BE2C (cell line): ENCODE measurements around the gene WNT9B.

ENCODE experiments used
- DNase-seq: peaks from one replicate; pipeline ENCODE4 v3.0.0-alpha.2; 2020
- H3K27me3 ChIP-seq: fragments of 250-450 bp; sonication (Bioruptor Pico); 2 replicates; pipeline ENCODE4 v1.5.1; 2020; ENCODE audit warnings: mild to moderate bottlenecking
- H3K36me3 ChIP-seq: fragments of 250-450 bp; sonication (Bioruptor Pico); 2 replicates; pipeline ENCODE4 v1.5.1; 2020; ENCODE audit warnings: mild to moderate bottlenecking
- H3K4me1 ChIP-seq: fragments of 250-450 bp; sonication (Bioruptor Pico); 2 replicates; pipeline ENCODE4 v1.5.1; 2020
- H3K4me3 ChIP-seq: 2 replicates; pipeline ENCODE4 v1.5.1; 2011; ENCODE audit warnings: low read depth, low read length
- H3K9me3 ChIP-seq: fragments of 250-450 bp; sonication (Bioruptor Pico); 2 replicates; pipeline ENCODE4 v1.5.1; 2020
- TF ChIP-seq, protein P1 (sequence below): IDR thresholded peaks from 2 replicates; pipeline ENCODE4 v1.5.1; 2012; ENCODE audit warnings: mild to moderate bottlenecking, low read depth, low read length

Gene WNT9B

GRCh38 chr17:46853896-46854444 is 2.6 kb downstream of the WNT9B start:
- TF ChIP-seq, protein P1, sequence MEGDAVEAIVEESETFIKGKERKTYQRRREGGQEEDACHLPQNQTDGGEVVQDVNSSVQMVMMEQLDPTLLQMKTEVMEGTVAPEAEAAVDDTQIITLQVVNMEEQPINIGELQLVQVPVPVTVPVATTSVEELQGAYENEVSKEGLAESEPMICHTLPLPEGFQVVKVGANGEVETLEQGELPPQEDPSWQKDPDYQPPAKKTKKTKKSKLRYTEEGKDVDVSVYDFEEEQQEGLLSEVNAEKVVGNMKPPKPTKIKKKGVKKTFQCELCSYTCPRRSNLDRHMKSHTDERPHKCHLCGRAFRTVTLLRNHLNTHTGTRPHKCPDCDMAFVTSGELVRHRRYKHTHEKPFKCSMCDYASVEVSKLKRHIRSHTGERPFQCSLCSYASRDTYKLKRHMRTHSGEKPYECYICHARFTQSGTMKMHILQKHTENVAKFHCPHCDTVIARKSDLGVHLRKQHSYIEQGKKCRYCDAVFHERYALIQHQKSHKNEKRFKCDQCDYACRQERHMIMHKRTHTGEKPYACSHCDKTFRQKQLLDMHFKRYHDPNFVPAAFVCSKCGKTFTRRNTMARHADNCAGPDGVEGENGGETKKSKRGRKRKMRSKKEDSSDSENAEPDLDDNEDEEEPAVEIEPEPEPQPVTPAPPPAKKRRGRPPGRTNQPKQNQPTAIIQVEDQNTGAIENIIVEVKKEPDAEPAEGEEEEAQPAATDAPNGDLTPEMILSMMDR, result no peak
- Histone ChIP-seq H3K4me3 (no peak overlapping the region), H3K27me3 (peaks cover 29% of the 10 kb centered on the region), H3K9me3 (no peaks in the 10 kb centered on the region), H3K4me1 (no peaks in the 10 kb centered on the region), H3K36me3 (no peaks in the 10 kb centered on the region)
- no peak for DNase-seq

DNA sequence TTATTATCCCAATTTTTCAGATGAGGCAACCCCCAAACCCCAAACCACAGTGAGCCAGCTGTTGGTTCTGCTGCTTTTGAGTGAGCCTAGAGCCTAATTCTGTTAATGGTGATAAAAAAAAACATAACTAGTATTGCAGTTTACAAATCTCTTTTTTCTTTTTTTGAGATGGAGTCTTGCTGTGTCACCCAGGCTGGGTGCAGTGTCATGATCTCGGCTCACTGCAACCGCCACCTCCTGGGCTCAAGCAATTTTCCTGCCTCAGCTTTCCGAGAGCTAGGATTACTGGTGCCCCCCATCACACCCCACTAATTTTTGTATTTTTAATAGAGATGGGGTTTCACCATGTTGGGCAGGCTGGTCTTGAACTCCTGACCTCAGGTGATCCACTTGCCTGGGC is 3.1 kb downstream of the WNT9B start:
- no peaks in the 10 kb centered on the region for H3K4me1 ChIP-seq
- H3K36me3 ChIP-seq, result no peaks in the 10 kb centered on the region
- H3K4me3 ChIP-seq, result no peak overlapping the region
- DNase-seq, result no peak
- TF ChIP-seq, protein P1, result no peak
- peaks cover 29% of the 10 kb centered on the region for H3K27me3 ChIP-seq
- no peaks in the 10 kb centered on the region for H3K9me3 ChIP-seq

GRCh38 chr17:46854948-46855347 is 3.6 kb downstream of the WNT9B start:
- no peaks in the 10 kb centered on the region for H3K4me1 ChIP-seq
- TF ChIP-seq, protein P1, result no peak
- no peaks in the 10 kb centered on the region for H3K9me3 ChIP-seq
- DNase-seq, result no peak
- H3K4me3 ChIP-seq, result no peak overlapping the region
- peaks cover 28% of the 10 kb centered on the region for H3K27me3 ChIP-seq
- no peaks in the 10 kb centered on the region for H3K36me3 ChIP-seq

DNA sequence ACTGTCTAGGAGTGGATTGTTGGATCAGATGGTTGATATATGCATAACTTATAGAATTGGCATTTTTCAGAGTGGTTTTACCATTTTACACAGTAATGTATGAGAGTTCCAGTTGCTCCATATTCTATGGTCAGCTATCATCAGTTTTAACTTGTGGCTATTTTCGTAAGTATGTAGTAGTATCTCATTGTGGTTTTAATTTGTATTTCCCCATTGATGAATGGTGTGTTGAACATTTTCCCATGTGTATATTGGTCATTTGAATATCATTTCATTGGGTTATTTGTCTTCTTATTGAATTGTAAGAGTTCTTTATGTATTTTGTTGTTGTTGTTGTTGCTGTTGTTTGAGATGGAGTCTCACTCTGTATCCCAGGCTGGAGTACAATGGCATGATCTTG is 6.2 kb downstream of the WNT9B start:
- H3K27me3 ChIP-seq, result peaks cover 4% of the 10 kb centered on the region
- DNase-seq, result no peak
- TF ChIP-seq, protein P1, result no peak
- no peaks in the 10 kb centered on the region for H3K36me3 ChIP-seq
- H3K4me3 ChIP-seq, result no peak overlapping the region
- H3K9me3 ChIP-seq, result no peaks in the 10 kb centered on the region
- no peaks in the 10 kb centered on the region for H3K4me1 ChIP-seq

- no peaks in the 10 kb centered on the region for H3K4me1 ChIP-seq
- no peak for DNase-seq
- H3K36me3 ChIP-seq, result no peaks in the 10 kb centered on the region
- no peaks in the 10 kb centered on the region for H3K27me3 ChIP-seq
- H3K4me3 ChIP-seq, result no peak overlapping the region
- no peaks in the 10 kb centered on the region for H3K9me3 ChIP-seq
- TF ChIP-seq, protein P1, result no peak
Measured at GRCh38 chr17:46859996-46860395, 8.6 kb downstream of the WNT9B start.

GRCh38 chr17:46862949-46863348 is 11.6 kb downstream of the WNT9B start:
- Histone ChIP-seq H3K4me1 (no peaks in the 10 kb centered on the region), H3K36me3 (no peaks in the 10 kb centered on the region), H3K4me3 (no peak overlapping the region), H3K9me3 (no peaks in the 10 kb centered on the region), H3K27me3 (no peaks in the 10 kb centered on the region)
- TF ChIP-seq, protein P1, result no peak
- no peak for DNase-seq
